Heart right ventricle (tissue), 16 donors: ENCODE data around the gene ADAM33. TPM values are rescaled to one million over a fixed set of nuclear protein-coding genes. Genes with fewer than 3 reads are reported as not detected.
A peak's percentile ranks its signal among the peaks of the same experiment; 100 is the strongest.

ENCODE experiments used
- ATAC-seq, 8 donors: fragments of 200-7000 bp; cut with Tn5 transposase; one replicate each; pipeline ENCODE4 v1.9.1; 2020; ENCODE audit warnings: mild to moderate bottlenecking in 8 of 8, moderate library complexity in 8 of 8, moderate number of reproducible peaks in 1 of 8
- DNase-seq, 2 donors: peaks; one replicate each; pipeline ENCODE4 v3.0.0-alpha.2; 2020
- H3K27ac ChIP-seq, 10 donors: fragments of 200-600 bp; sonication (generic) in 2 of 10; one replicate each; pipeline versions ENCODE4 v1.5.0 to v1.8.0; 2020 to 2022; ENCODE audit warnings: mild to moderate bottlenecking in 3 of 10
- H3K27me3 ChIP-seq, 7 donors: fragments of 200-600 bp; one replicate each; pipeline ENCODE4 v1.8.0; 2021 to 2022; ENCODE audit warnings: mild to moderate bottlenecking in 2 of 7
- H3K36me3 ChIP-seq, 9 donors: fragments of 200-600 bp; sonication (generic) in 1 of 9; one replicate each; pipeline versions ENCODE4 v1.5.0 to v1.8.0; 2020 to 2022; ENCODE audit warnings: mild to moderate bottlenecking in 2 of 9
- H3K4me1 ChIP-seq, 9 donors: fragments of 200-600 bp; sonication (generic) in 1 of 9; one replicate each; pipeline versions ENCODE4 v1.5.0 to v1.8.0; 2020 to 2022; ENCODE audit warnings: mild to moderate bottlenecking in 4 of 9
- H3K4me3 ChIP-seq, 10 donors: fragments of 200-600 bp; sonication (generic) in 2 of 10; one replicate each; pipeline versions ENCODE4 v1.5.0 to v1.8.0; 2020 to 2022; ENCODE audit warnings: mild to moderate bottlenecking in 7 of 10, moderate library complexity in 2 of 10
- H3K9me3 ChIP-seq, 11 donors: fragments of 200-600 bp in 10 of 11; sonication (generic) in 2 of 11; one replicate each; pipeline versions ENCODE4 v1.5.0 to v1.8.0; 2013 to 2022; ENCODE audit warnings: mild to moderate bottlenecking in 2 of 11, control low read depth in 1 of 11, moderate library complexity in 1 of 11
- CTCF ChIP-seq, 9 donors: fragments of 200-600 bp; sonication (generic) in 2 of 9; IDR thresholded peaks; one replicate each; pipeline versions ENCODE4 v1.5.0 to v1.8.0; 2021 to 2022; ENCODE audit warnings: antibody characterized with exemption in 9 of 9, mild to moderate bottlenecking in 5 of 9, moderate library complexity in 1 of 9
- WGBS, 2 donors: extraction: QIAGEN DNeasy Blood & Tissue Kit; methylation state at CpG; one replicate each; pipeline ENCODE4 v1.1.7; 2013; ENCODE audit warnings: inconsistent platforms in 1 of 2; 5-methylcytosine and 5-hydroxymethylcytosine counted together
- intact Hi-C, 10 donors: fragments of 100-400 bp; cut with DNase I; formaldehyde crosslinking; loops; one replicate each; pipeline versions ENCODE4 v1.11.1 to v1.14.2; 2022
- long read RNA-seq, 3 donors: library from polyadenylated mRNA; unstranded; transcript quantifications; one replicate each; pipeline ENCODE4 v2.0.0, GENCODE V29; 2020 to 2021
- polyA plus RNA-seq, 2 donors: library from polyadenylated mRNA; stranded (reverse); fragments of 200-250 nt; gene quantifications; one replicate each; pipeline ENCODE4 v1.2.3, GENCODE V29; 2013
- total RNA-seq, 10 donors: library from RNA; stranded (reverse); fragmentation: NEBNext Ultra II Directional in 3 of 10; extraction: Animal tissue kit (Norgen Biotek cat#: 25700) in 3 of 10; gene quantifications; one replicate each; pipeline versions ENCODE4 v1.2.1 to v1.2.4, GENCODE V29; 2021 to 2023
- donor health status: Arrhythmogenic right ventricular cardiomyopathy.
- donor health status: ischemic (EF 13 %, LVEDD 7.1; RV severe dilation, severe dysfunction).
- donor health status: healthy with polysubstance abuse.
- donor health status: DM: no; HTN: yes; CAD: no.
- donor health status: DM: no; HTN: no; CAD: no.
- donor health status: ischemic (EF 25% LVEDD 6.9; RV normal size, moderate dysfunction).
- donor health status: ischemic (EF 25% LVEDD 5.7; RV mildly dilated, moderate dysfunction).
- donor health status: healthy.
- donor health status: DM: yes; HTN: yes; CAD: no.
- donor health status: Ischemic cardiomyopathy.
- donor health status: ischemic (EF 35%, LVEDD 5.7; RV mildly dilated, moderate dysfunction).
- donor health status: nonischemic (EF 11% LVEDD 7.7; RV severe dilation, severe dysfunction).
- donor health status: DM: yes; HTN: yes; CAD: no.
- donor health status: PGD.
- donor health status: ischemic (EF 29% LVEDD 5.4; RV normal size, mild dysfunction).
- donor health status: nonischemic (EF 23%, LVEDD 6.1; RV moderate dilation, normal function).

The ADAM33 gene
- total RNA-seq (10 to 100 TPM in 2 of 10 donors, 1 to 10 TPM in 8; 1.6 to 13.2 (median 3.3) TPM), polyA plus RNA-seq (10 to 100 TPM in 1 of 2 donors, 1 to 10 TPM in 1; 5.6 to 71.8 TPM)
- long read RNA-seq, donor 1, partial matches to known transcripts: 11 of 15 reads
- long read RNA-seq, donor 1, other reads (novel, unspliced or antisense): 4 of 15 reads
- long read RNA-seq, donor 2, partial matches to known transcripts: 9 of 21 reads
- long read RNA-seq, donor 2, other reads (novel, unspliced or antisense): 12 of 21 reads
- long read RNA-seq, donor 3, partial matches to known transcripts: 2 of 4 reads
- long read RNA-seq, donor 3, other reads (novel, unspliced or antisense): 2 of 4 reads

GRCh38 chr20:3681931-3682781 lies at the start of gene ADAM33:
Gene ADAM33, minus strand, starts transcription at chr20:3682010. Its CDS starts 6 bp downstream, at chr20:3682004.
- 6% methylated on average over 56 to 65 of the region's 65 CpGs for WGBS, 2 donors
- H3K9me3 ChIP-seq: no peaks in the 10 kb centered on the region
- H3K4me1 ChIP-seq: peaks cover 7 to 56% (median 31%) of the 10 kb centered on the region in 9 donors
- intact Hi-C loops: loop anchor here in 1 of 10 donors (10.0 kb wide), 1 partner anchor 173 kb away; no protein-coding TSS in a partner anchor
- TF ChIP-seq CTCF (IDR thresholded peaks at IDR 0.05): no peak
- peak in 7 of 8 donors; percentile 6 to 49 (median 27) for ATAC-seq
- DNase-seq: peak in 1 of 2 donors; percentile 74
- peaks cover 0 to 45% (median 23%) of the 10 kb centered on the region in 7 donors for H3K27me3 ChIP-seq
- peak within 1 kb of the TSS; percentile 36 to 76 (median 62) for H3K27ac ChIP-seq
- H3K4me3 ChIP-seq: peak within 1 kb of the TSS; percentile 36 to 63 (median 54)
- no peaks in the 10 kb centered on the region for H3K36me3 ChIP-seq

GRCh38 chr20:3730803-3731672 lies 49.2 kb upstream of the ADAM33 start:
- intact Hi-C loops: no loop called here
- DNase-seq (no peak), ATAC-seq (no peak)
- no peak overlapping the region for H3K4me3 ChIP-seq
- H3K27ac ChIP-seq: peak overlapping the region in 8 of 10 donors; percentile 55 to 96 (median 81)
- H3K36me3 ChIP-seq: peaks cover 0 to 5% (median 0%) of the 10 kb centered on the region in 9 donors
- peaks cover 12 to 81% (median 56%) of the 10 kb centered on the region in 9 donors for H3K4me1 ChIP-seq
- no peaks in the 10 kb centered on the region for H3K9me3 ChIP-seq
- peaks cover 0 to 51% (median 10%) of the 10 kb centered on the region in 7 donors for H3K27me3 ChIP-seq
- TF ChIP-seq CTCF (IDR thresholded peaks at IDR 0.05): no peak
- WGBS, 2 donors: 86 to 87% methylated on average over 12 of the region's 12 CpGs

DNA sequence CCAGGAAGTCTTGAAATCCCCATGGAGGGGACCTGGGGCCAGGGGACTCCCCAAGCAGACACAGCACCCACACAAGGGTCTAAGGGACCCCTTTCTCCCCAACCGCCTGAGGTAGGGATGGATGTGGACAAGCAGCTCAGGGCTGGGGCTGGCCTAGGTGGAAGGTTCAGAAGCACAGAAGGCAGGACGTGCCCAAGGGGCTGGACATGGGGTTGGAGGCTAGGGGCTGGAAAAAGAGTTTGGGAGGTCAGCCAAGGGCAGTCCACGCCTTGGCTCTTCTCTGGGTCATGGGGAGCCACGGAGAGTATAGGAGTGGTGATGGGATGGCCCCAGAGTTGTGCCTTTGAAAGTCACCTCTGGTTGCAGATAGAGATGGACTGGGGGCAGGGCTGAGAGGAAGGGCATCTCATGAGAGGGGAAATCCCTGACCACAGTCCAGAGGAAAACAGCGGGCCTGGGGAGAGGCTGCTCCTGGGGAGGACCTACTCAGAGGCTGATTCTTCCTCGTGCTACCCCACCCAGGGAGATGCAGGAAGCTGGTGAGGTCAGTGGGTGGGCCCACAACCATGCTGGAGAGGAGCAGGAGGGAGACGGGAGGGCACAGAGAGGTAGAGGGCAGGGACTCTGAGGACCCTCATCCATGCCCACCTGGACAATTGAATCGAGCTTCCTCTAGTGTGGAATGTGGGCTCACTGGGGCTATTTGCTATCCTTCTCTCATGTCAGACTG lies 48.2 kb upstream of the ADAM33 start:
- Histone ChIP-seq H3K4me3 (no peak overlapping the region), H3K27ac (peak overlapping the region; percentile 33 to 96 (median 71)), H3K4me1 (peaks cover 12 to 73% (median 47%) of the 10 kb centered on the region in 9 donors), H3K9me3 (no peaks in the 10 kb centered on the region), H3K27me3 (peaks cover 0 to 61% (median 10%) of the 10 kb centered on the region in 7 donors), H3K36me3 (no peaks in the 10 kb centered on the region)
- no peak for TF ChIP-seq CTCF (IDR thresholded peaks at IDR 0.05)
- ATAC-seq (peak; percentile 16 to 68 (median 50)), DNase-seq (peak in 1 of 2 donors; percentile 31)
- WGBS, 2 donors: 59 to 70% methylated on average over 8 of the region's 8 CpGs
- intact Hi-C loops: no loop called here
